Skeletal muscle satellite cell (primary cell): Measurements from ENCODE around the gene EVC.
"Not testable (repeated sequence)": the region's sequence is repeated elsewhere in the genome, so short reads cannot be mapped to it uniquely, and the experiment has no call there.

Experiments used
- H3K27me3 ChIP-seq: 2 replicates; pipeline ENCODE4 v1.7.0; 2013; ENCODE audit warnings: low read length; ENCODE audit not compliant: control insufficient read depth, insufficient read depth
- H3K36me3 ChIP-seq: 2 replicates; pipeline ENCODE4 v1.7.0; 2013; ENCODE audit warnings: mild to moderate bottlenecking, control low read depth, low read length; ENCODE audit not compliant: insufficient read depth
- H3K4me1 ChIP-seq: 2 replicates; pipeline ENCODE4 v1.7.0; 2013; ENCODE audit warnings: low read length; ENCODE audit not compliant: control insufficient read depth, insufficient read depth
- H3K4me2 ChIP-seq: 2 replicates; pipeline ENCODE4 v1.7.0; 2013; ENCODE audit warnings: mild to moderate bottlenecking, low read length
- H3K4me3 ChIP-seq: 2 replicates; pipeline ENCODE4 v1.7.0; 2013; ENCODE audit warnings: low read length
- H3K9ac ChIP-seq: 2 replicates; pipeline ENCODE4 v1.7.0; 2013; ENCODE audit warnings: mild to moderate bottlenecking, low read depth, low read length, moderate library complexity
- H3K9me3 ChIP-seq: replicated peaks from 2 replicates; pipeline ENCODE4 v1.7.0; 2013; ENCODE audit warnings: mild to moderate bottlenecking, control low read depth, low read length

EVC gene

GRCh38 chr4:5720157-5720850, 9.3 kb downstream of the EVC start:
- peaks cover under 1% of the 10 kb centered on the region for H3K9me3 ChIP-seq
- no peak overlapping the region for H3K9ac ChIP-seq
- H3K36me3 ChIP-seq: peaks cover 60% of the 10 kb centered on the region
- H3K4me1 ChIP-seq: peaks cover 32% of the 10 kb centered on the region
- H3K4me2 ChIP-seq: no peak overlapping the region
- H3K27me3 ChIP-seq: no peaks in the 10 kb centered on the region
- H3K4me3 ChIP-seq: no peak overlapping the region

- peaks cover 61% of the 10 kb centered on the region for H3K36me3 ChIP-seq
- peaks cover 32% of the 10 kb centered on the region for H3K4me1 ChIP-seq
Measured at GRCh38 chr4:5720980-5721379, 10.0 kb downstream of the EVC start.

GRCh38 chr4:5721923-5722322, 10.9 kb downstream of the EVC start:
- Histone ChIP-seq H3K4me3 (no peak overlapping the region), H3K9me3 (no peaks in the 10 kb centered on the region), H3K36me3 (peaks cover 65% of the 10 kb centered on the region), H3K9ac (peak overlapping the region; percentile 28), H3K4me1 (peaks cover 32% of the 10 kb centered on the region), H3K27me3 (no peaks in the 10 kb centered on the region), H3K4me2 (no peak overlapping the region)

More at GRCh38 chr4:5720980-5721379, 10.0 kb downstream of the EVC start:
- H3K27me3 ChIP-seq: no peaks in the 10 kb centered on the region
- H3K9me3 ChIP-seq: no peaks in the 10 kb centered on the region
- no peak overlapping the region for H3K9ac ChIP-seq
- no peak overlapping the region for H3K4me3 ChIP-seq
- no peak overlapping the region for H3K4me2 ChIP-seq

- no peak overlapping the region for H3K4me2 ChIP-seq
- peaks cover 65% of the 10 kb centered on the region for H3K36me3 ChIP-seq
- H3K4me1 ChIP-seq: peaks cover 32% of the 10 kb centered on the region
Measured at GRCh38 chr4:5722328-5722727, 11.3 kb downstream of the EVC start.

GRCh38 chr4:5724377-5724776, 13.4 kb downstream of the EVC start:
- H3K4me3 ChIP-seq: no peak overlapping the region
- H3K4me1 ChIP-seq: peaks cover 27% of the 10 kb centered on the region
- H3K9me3 ChIP-seq: no peaks in the 10 kb centered on the region
- H3K27me3 ChIP-seq: no peaks in the 10 kb centered on the region
- H3K4me2 ChIP-seq: no peak overlapping the region
- no peak overlapping the region for H3K9ac ChIP-seq
- H3K36me3 ChIP-seq: peaks cover 60% of the 10 kb centered on the region

More at GRCh38 chr4:5722328-5722727, 11.3 kb downstream of the EVC start:
- H3K4me3 ChIP-seq: no peak overlapping the region
- H3K9ac ChIP-seq: peak overlapping the region; percentile 28
- H3K27me3 ChIP-seq: no peaks in the 10 kb centered on the region
- no peaks in the 10 kb centered on the region for H3K9me3 ChIP-seq

GRCh38 chr4:5728412-5728811, 17.4 kb downstream of the EVC start:
- H3K9me3 ChIP-seq, H3K27me3 ChIP-seq, H3K9ac ChIP-seq, H3K4me3 ChIP-seq, H3K4me2 ChIP-seq: not testable (repeated sequence)
- Histone ChIP-seq H3K36me3 (peaks cover 68% of the 10 kb centered on the region), H3K4me1 (peaks cover 19% of the 10 kb centered on the region)

DNA sequence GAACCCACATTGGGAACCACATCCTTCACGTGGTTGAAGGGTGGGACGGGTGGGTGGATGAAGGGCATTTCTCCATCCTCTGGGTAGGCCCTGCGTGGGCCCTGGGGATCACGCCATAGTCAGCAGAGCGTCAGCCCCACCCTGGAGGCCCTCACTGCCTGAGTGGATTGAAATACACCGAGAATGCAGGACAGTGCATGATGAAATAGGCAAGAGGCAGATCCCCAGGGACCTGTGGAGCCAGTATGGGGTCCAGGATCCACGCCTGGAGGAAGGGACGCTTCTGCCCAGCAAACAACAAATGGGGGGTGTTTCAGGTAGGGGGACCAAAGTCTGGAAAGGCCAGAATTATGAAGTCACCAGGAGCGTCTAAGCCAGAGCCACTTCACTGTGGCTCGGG, 19.4 kb downstream of the EVC start:
- H3K27me3 ChIP-seq: no peaks in the 10 kb centered on the region
- no peak overlapping the region for H3K9ac ChIP-seq
- peaks cover 12% of the 10 kb centered on the region for H3K4me1 ChIP-seq
- H3K36me3 ChIP-seq: peaks cover 72% of the 10 kb centered on the region
- no peak overlapping the region for H3K4me2 ChIP-seq
- H3K4me3 ChIP-seq: no peak overlapping the region
- H3K9me3 ChIP-seq: no peaks in the 10 kb centered on the region

- Histone ChIP-seq H3K4me1 (peaks cover 12% of the 10 kb centered on the region), H3K4me2 (no peak overlapping the region), H3K9ac (no peak overlapping the region), H3K9me3 (no peaks in the 10 kb centered on the region), H3K27me3 (no peaks in the 10 kb centered on the region), H3K36me3 (peaks cover 74% of the 10 kb centered on the region), H3K4me3 (no peak overlapping the region)
Measured at GRCh38 chr4:5730993-5731990, 20.3 kb downstream of the EVC start.

DNA sequence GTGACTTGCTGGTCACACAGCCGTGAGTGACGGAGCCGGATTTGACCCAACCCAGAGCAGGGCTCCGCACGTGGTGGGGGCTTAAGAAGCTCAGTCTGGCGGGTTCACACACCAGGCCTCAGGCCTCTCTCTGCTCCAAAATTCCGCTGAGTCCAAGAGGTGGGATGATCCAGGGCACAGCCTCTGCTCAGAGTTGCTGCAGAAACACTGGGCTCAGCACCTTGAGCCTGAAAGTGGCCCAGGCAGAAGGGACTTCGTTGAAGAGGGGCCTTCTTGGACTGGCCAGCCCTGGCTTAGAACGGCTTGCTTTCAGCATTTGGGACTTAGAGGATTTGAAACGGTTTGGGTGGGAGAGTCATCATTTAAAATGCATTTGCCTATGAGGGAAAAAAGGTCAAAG, 21.2 kb downstream of the EVC start:
- H3K27me3 ChIP-seq: no peaks in the 10 kb centered on the region
- no peak overlapping the region for H3K9ac ChIP-seq
- no peak overlapping the region for H3K4me3 ChIP-seq
- no peaks in the 10 kb centered on the region for H3K9me3 ChIP-seq
- peaks cover 12% of the 10 kb centered on the region for H3K4me1 ChIP-seq
- no peak overlapping the region for H3K4me2 ChIP-seq
- peaks cover 82% of the 10 kb centered on the region for H3K36me3 ChIP-seq

DNA sequence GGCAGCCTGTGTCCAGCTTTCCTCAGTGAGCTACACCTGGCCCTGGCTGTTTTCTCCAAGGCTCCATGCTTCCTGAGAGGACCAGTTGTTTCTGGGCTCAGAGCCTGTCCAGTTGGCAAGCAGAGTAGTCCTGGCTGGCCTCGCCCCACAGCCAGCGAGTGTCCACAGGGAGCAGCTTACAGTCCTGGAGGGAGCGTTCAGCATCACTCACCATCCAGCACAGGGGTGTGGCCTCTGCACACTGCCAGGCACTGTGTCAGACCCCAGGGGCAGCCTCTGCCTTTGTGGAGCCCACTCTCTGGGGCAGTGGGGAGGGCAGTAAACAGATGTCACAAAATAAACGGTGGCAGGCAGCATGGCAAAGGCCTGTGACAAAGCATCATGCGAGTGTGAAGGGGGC, 23.9 kb downstream of the EVC start:
- no peaks in the 10 kb centered on the region for H3K9me3 ChIP-seq
- H3K9ac ChIP-seq: no peak overlapping the region
- no peak overlapping the region for H3K4me3 ChIP-seq
- H3K4me1 ChIP-seq: peaks cover 12% of the 10 kb centered on the region
- peaks cover 82% of the 10 kb centered on the region for H3K36me3 ChIP-seq
- H3K4me2 ChIP-seq: no peak overlapping the region
- no peaks in the 10 kb centered on the region for H3K27me3 ChIP-seq

GRCh38 chr4:5735463-5735862, 24.5 kb downstream of the EVC start:
- Histone ChIP-seq H3K9ac (no peak overlapping the region), H3K36me3 (peaks cover 78% of the 10 kb centered on the region), H3K4me2 (no peak overlapping the region), H3K27me3 (no peaks in the 10 kb centered on the region), H3K9me3 (no peaks in the 10 kb centered on the region), H3K4me1 (peaks cover 11% of the 10 kb centered on the region), H3K4me3 (no peak overlapping the region)
